Stimulated activated CD4-positive, alpha-beta T cell treated with anti-CD3 and anti-CD28 coated beads, TNF-alpha, amount 100 ng/mL, for 24 hours (primary cell): ENCODE data around the gene AP2A2.
"Not testable (repeated sequence)": the region's sequence is repeated elsewhere in the genome, so short reads cannot be mapped to it uniquely, and the experiment has no call there.

Experiments
- DNase-seq, 3 experiments: peaks; one replicate each; pipeline ENCODE4 v3.0.0-alpha.2; 2020; ENCODE audit warnings: low read depth in 3 of 3

The AP2A2 gene

DNA sequence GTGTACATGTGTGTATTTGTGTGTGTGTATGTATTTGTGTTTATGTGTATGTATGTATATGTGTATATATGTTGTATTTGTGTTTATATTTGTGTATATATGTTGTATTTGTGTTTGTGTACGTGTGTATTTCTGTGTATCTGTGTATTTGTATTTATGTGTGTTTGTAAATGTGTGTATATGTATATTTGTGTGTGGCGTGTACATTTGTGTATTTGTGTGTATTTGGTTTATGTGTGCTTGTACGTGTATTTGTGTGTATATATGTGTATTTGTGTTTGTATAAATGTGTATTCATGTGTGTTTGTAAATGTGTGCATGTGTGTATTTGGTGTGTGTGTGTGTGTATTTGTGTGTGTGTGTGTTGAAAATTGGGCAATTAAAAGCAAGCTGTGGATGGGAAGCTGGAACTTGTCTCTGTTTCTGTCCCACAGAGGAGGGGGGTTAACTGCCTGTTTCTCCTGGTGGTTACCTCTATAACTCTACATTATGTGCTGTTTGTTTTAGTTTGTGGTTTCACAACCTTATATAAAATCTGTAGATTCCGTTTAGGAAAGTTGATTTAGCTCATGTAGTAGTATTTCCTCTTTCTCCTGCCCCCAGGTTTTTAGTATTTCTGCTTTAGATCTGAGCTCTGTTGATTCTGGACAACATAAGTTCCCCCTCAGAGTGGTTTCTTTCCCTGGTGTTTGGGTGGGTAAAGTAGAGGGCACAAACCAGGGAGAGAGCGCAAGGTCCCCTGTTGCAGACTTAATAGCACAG lies 28.9 kb downstream of the AP2A2 start:
- DNase-seq = no peak

DNA sequence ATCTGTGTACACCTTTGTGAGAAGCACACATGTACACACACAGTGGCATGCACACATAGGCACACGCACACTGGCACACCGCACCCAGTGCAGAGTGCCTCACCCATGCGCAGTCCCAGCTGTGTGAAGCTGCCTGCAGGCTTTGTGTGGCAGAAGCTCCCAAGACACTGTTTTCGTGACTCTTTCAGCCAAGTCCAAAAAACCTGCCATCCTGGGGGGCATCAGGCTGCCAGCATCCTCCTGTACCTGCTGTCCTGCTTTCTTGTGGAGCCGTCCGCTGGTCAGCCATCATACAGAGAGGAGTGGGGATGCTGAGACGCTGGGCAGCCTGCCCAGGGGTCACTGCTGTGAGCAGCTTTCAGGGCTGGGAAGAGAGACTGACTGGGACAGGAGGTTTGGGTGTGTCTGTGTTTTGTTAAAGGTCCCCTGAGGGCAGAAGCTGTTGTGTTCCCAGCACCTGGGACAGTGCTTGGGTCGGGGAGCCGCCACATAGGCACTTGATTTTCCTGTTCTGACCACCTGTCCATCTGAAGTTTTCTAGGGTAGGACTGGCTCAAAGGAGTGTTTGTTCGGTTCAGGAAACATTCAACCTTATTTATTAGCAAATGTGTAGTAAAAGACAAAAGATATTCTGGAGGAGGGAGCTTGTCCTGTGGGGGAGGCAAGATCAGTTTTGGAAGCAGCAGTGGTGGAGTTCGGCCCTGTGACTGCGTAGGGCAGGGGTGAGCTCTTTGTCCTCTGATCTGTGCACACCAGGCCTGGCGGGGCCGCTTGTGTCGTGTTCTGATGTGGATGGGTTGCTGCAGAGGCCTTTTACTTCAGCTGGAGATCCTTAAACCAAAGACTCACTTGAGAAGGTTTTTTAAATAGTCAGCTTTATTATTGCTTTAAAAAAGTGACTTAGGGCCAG lies 29.7 kb downstream of the AP2A2 start:
- DNase-seq = no peak

DNA sequence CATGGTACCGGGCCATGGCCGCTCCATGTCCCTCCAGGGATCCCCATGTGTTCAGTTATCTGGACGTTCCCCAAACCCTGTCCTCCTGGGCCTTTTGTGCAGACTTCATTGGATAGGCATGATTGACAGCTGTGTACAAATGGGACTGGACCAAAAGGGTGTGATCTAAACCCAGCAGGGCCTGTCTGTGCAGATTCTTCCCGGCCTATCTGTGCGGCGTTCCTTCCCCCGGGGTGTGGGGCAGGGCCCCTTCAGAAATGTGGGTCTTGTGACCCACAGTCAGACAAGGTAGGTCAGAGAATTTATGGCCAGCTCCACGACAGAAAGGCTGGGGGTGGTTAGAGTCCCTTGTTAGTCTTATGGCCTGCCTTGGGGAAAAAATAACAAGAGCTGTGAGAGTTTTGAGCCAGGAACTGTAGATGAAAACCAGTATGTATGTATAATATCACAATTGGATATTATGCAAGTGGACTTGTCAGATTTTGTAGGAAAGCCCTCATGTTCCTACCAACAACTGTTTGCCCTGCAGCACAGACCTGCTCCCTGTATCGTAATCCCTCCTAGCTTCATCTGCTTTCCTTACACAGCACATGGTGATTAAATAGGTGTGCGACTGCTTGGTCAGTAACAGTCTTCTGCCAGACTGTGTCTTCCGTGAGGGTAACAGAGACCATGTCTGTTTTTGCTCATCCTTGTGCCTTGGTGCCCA lies 31.7 kb downstream of the AP2A2 start:
- no peak for DNase-seq

GRCh38 chr11:958101-958500 lies 32.4 kb downstream of the AP2A2 start:
- no peak for DNase-seq

- DNase-seq = no peak
Observed at GRCh38 chr11:959027-959426, 33.4 kb downstream of the AP2A2 start.

GRCh38 chr11:959608-960007 lies 33.9 kb downstream of the AP2A2 start:
- no peak for DNase-seq

- DNase-seq = not testable (repeated sequence)
Observed at GRCh38 chr11:961310-961920, 35.7 kb downstream of the AP2A2 start.

- DNase-seq = no peak
Observed at GRCh38 chr11:961921-962320, 36.3 kb downstream of the AP2A2 start.

DNA sequence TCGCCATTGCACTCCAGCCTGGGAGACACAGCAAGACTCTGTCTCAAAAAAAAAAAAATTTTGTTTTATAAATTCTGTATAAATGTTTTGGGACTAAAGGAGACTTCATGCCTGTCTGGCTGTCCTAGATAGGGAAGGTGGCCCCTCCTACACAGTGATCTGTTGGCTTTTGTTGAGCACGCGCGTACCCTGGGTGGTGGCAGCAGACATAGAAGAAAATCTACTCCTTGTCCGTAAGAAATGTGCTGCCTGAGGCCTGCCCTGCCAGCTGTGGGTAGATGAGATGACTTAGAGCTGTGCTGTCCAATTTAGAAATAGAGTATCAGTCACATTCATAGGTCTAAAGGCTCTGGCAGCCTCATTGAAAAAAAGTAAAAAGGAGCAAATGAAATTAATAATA lies 37.0 kb downstream of the AP2A2 start:
- DNase-seq = no peak

DNA sequence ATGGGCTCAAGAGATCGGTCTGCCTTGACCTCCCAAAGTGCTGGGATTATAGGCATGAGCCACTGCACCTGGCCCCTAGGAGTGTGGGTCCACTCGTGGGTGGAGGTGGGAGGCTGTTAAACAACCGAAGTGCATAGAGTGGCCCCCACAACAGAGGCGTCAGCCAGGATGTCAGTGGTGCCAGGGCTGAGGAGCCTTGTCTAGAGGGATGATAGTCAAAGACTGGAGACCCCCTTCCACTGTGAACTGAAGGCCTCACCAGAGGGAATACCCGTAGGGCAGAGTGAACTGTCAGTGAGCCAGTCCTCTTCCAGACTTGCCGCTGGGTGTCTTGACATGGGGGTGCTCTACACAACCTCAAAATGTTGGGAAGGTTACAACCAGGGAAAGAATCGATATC lies 38.2 kb downstream of the AP2A2 start:
- no peak for DNase-seq

DNA sequence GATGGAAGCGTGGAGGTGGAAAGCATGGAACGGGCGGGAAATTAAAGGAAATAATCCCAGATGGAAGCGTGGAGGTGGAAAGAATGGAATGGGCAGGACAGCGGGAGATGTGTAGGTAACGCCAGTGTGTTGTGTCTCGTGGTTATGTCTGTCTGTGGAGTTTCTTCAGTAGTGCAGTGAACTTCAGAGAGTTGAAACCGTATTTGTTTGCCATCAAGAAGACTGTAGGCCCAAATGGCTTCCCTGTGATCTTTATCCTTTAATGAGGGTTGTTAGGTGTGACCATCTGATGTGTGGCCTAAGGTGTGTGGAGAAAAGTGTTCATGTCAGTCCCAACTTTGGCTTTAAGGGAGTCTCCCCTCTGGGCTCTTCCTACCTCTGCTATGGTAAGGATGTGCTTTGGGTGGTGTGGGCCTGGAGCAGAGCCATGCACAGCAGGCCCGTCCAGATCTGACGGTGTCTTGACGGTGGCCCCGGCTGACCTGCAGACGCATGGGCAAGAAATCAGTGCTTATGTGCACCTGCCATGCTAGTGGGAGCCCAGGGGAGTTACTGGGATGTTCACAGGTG lies 39.6 kb downstream of the AP2A2 start:
- no peak for DNase-seq

DNA sequence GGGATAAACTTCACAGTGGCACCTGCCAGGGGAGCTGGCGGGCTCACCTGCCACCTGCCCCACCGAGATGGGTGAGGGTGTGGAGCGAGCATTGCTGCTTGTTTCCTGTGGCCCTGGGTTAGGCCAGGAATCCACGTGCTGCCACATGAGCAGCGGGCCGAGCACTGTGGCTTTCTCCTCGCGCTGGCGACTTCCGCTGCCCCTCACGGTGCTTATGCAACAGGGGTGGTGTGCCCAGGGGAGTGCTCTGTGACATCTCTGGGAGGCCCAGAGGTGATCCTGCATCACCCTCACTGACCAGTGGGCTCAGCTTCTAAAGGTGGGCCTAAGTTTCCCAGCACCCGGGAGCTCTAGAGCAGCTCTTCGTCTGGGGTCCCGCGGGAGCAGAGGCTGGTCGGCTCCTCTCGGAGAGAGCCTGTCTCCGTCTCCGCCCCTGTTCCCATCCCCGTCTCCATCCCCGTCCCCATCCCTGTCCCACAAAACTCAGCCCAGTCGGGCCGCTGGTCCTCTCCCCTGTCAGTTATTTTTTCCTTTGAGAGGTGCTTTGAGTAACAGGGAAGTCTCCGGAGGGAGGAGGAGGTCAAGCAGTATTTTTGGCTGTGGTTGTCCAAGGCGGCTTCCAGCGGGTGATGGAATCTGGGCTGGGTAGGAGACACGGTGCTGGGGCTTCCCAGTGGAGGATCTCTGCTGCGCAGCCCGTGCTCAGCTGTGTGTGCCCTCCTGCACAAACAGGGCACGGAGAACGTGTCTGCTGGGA lies 42.5 kb downstream of the AP2A2 start:
- DNase-seq = no peak

DNA sequence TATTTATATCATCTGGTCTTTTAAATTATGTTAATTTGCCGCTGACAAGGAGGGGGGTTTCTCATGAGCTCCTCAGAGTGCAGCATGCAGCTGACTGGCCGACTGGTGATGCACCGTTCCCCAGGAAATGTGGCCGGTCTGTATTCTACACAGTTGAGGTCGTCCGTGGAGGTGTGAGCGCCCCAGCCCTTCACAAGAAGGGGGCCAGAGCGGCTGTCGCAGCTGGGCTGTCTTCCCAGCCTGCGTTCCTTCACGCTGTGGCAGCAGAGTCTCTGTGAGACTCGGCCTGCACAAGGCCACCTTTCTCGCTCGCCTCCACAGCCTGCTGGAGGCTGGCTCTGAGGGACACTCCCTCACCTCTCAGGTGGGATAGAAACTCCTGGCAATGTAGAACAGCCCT lies 43.2 kb downstream of the AP2A2 start:
- DNase-seq = no peak

GRCh38 chr11:969651-970205 lies 44.1 kb downstream of the AP2A2 start:
- DNase-seq = no peak

- DNase-seq = no peak
Observed at GRCh38 chr11:970319-970871, 44.7 kb downstream of the AP2A2 start.

- DNase-seq = no peak
Observed at GRCh38 chr11:971092-971690, 45.5 kb downstream of the AP2A2 start.

GRCh38 chr11:971731-972365 lies 46.2 kb downstream of the AP2A2 start:
- DNase-seq = no peak

DNA sequence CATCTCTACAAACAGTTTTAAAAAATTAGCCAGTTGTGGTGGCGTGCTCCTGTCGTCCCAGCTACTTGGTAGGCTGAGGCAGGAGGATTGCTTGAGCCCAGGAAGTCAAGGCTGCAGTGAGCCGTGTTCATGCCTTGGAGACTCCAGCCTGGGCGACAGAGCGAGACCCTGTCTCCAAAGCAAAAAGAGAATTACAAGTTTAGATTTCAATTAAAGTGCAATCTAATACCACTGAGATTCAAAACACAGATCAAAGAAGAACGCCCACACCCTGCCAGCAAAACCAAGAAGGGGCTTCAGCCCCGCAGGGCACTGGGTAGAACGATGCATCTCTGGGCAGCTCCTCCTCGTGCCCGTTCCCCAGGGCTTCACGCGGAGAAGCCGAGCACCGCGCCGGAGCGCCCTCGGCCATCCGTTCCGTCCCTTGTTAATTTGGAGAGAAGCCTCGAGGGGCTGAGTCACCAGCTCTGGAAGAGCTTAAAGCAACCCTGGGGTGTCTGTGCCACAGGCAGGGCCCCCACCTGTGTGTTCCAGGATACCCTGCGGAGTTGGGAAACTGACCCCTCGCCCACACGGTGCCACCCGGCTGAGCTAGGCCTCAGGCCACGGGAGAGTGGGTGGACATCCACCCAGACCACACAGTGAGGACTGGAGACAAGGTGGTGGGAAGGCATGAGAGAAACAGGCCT lies 47.0 kb downstream of the AP2A2 start:
- DNase-seq = no peak

GRCh38 chr11:973237-973636 lies 47.6 kb downstream of the AP2A2 start:
- DNase-seq = no peak
